Endodermal cell (in vitro differentiated cells): Measurements from ENCODE around the gene COL23A1. TPM values are rescaled to one million over a fixed set of nuclear protein-coding genes. Genes with fewer than 3 reads are reported as not detected.

Experiments used
- DNase-seq: peaks from one replicate; pipeline ENCODE4 v3.0.0-alpha.2; 2017
- H3K27ac ChIP-seq: 2 replicates; pipeline ENCODE4 v1.5.1; 2013; ENCODE audit warnings: mild to moderate bottlenecking, low read depth, low read length, moderate library complexity
- H3K27me3 ChIP-seq: 2 replicates; pipeline ENCODE4 v1.6.1; 2013; ENCODE audit warnings: mild to moderate bottlenecking, low read length, moderate library complexity; ENCODE audit not compliant: insufficient read depth, control insufficient read depth, poor library complexity, severe bottlenecking
- H3K36me3 ChIP-seq: 2 replicates; pipeline ENCODE4 v1.7.0; 2013; ENCODE audit warnings: mild to moderate bottlenecking, low read length, moderate library complexity; ENCODE audit not compliant: control insufficient read depth, insufficient read depth
- H3K4me1 ChIP-seq: one replicate; pipeline ENCODE4 v1.7.0; 2013; ENCODE audit warnings: low read length; ENCODE audit not compliant: control insufficient read depth, insufficient read depth
- H3K4me3 ChIP-seq: 2 replicates; pipeline ENCODE4 v1.5.1; 2013; ENCODE audit warnings: mild to moderate bottlenecking, low read length, moderate library complexity
- H3K9ac ChIP-seq: 2 replicates; pipeline ENCODE4 v1.6.1; 2013; ENCODE audit warnings: mild to moderate bottlenecking, low read length, moderate library complexity; ENCODE audit not compliant: poor library complexity, severe bottlenecking; ENCODE audit errors: extremely low read depth
- H3K9me3 ChIP-seq: 2 replicates; pipeline ENCODE4 v1.6.1; 2013; ENCODE audit warnings: mild to moderate bottlenecking, low read length, moderate library complexity; ENCODE audit not compliant: control insufficient read depth
- H3K27ac Mint-ChIP-seq: 2 replicates; pipeline ENCODE4 v1.8.0; 2020; ENCODE audit warnings: mixed read lengths
- H3K27me3 Mint-ChIP-seq: 2 replicates; pipeline ENCODE4 v1.8.0; 2021; ENCODE audit warnings: mild to moderate bottlenecking, mixed read lengths; ENCODE audit not compliant: insufficient read depth
- H3K36me3 Mint-ChIP-seq: 2 replicates; pipeline ENCODE4 v1.8.0; 2020; ENCODE audit warnings: low read depth, mixed read lengths
- H3K4me1 Mint-ChIP-seq: 2 replicates; pipeline ENCODE4 v1.8.0; 2020; ENCODE audit warnings: mixed read lengths
- H3K4me3 Mint-ChIP-seq: 2 replicates; pipeline ENCODE4 v1.8.0; 2020; ENCODE audit warnings: mild to moderate bottlenecking, moderate library complexity, mixed read lengths
- H3K9me3 Mint-ChIP-seq: 2 replicates; pipeline ENCODE4 v1.8.0; 2020; ENCODE audit warnings: mild to moderate bottlenecking, mixed read lengths
- WGBS, 2 experiments: methylation state at CpG; one replicate each; pipeline versions ENCODE4 v1.1.5 to v1.1.7; 2013; ENCODE audit warnings: missing lambda C conversion rate in 2 of 2, mixed read lengths in 1 of 2; ENCODE audit not compliant: insufficient coverage in 1 of 2, insufficient read length in 1 of 2; 5-methylcytosine and 5-hydroxymethylcytosine counted together
- total RNA-seq, 2 donors: library from RNA; stranded (reverse); fragmentation: NEBNext Ultra II Directional in 1 of 2; extraction: Animal tissue kit (Norgen Biotek cat#: 25700) in 1 of 2; gene quantifications; 2 replicates in 1 of 2; 3 replicates in 1 of 2; pipeline ENCODE4 v1.2.1, GENCODE V29; 2021
- TF ChIP-seq, protein P1 (sequence below): fragments of 200-600 bp; sonication (generic); conservative IDR thresholded peaks from 2 replicates; pipeline ENCODE4 v1.5.0; 2021; ENCODE audit warnings: antibody characterized with exemption, mild to moderate bottlenecking

The COL23A1 gene
- total RNA-seq, 2 donors from 2014 or later, result 50.2 to 71.3 TPM

DNA sequence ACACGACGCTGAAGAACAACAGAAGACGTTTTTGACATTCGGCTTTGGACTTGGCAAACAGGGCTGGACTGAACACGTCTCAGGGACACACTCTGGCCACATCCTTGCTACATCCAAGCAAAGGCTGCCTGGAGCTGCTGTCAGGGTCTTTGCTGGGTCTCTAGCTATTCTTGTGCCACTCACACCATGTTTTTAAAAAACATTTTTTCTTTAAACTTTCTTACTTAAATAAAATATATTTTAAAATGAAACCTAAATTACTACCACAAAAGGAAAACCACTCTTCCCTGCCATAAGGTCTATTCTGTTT, 229.3 kb downstream of the COL23A1 start:
- no peak overlapping the region for H3K27ac ChIP-seq
- Mint-ChIP-seq H3K27ac (no peak overlapping the region), H3K27me3 (no peaks in the 10 kb centered on the region), H3K4me1 (peaks cover 16% of the 10 kb centered on the region), H3K36me3 (no peaks in the 10 kb centered on the region), H3K9me3 (no peaks in the 10 kb centered on the region), H3K4me3 (no peak overlapping the region)
- H3K27me3 ChIP-seq, result no peaks in the 10 kb centered on the region
- no peak overlapping the region for H3K4me3 ChIP-seq
- H3K9ac ChIP-seq, result no peak overlapping the region
- H3K4me1 ChIP-seq, result no peaks in the 10 kb centered on the region
- no peak for DNase-seq
- H3K36me3 ChIP-seq, result no peaks in the 10 kb centered on the region
- no peaks in the 10 kb centered on the region for H3K9me3 ChIP-seq
- TF ChIP-seq, protein P1, sequence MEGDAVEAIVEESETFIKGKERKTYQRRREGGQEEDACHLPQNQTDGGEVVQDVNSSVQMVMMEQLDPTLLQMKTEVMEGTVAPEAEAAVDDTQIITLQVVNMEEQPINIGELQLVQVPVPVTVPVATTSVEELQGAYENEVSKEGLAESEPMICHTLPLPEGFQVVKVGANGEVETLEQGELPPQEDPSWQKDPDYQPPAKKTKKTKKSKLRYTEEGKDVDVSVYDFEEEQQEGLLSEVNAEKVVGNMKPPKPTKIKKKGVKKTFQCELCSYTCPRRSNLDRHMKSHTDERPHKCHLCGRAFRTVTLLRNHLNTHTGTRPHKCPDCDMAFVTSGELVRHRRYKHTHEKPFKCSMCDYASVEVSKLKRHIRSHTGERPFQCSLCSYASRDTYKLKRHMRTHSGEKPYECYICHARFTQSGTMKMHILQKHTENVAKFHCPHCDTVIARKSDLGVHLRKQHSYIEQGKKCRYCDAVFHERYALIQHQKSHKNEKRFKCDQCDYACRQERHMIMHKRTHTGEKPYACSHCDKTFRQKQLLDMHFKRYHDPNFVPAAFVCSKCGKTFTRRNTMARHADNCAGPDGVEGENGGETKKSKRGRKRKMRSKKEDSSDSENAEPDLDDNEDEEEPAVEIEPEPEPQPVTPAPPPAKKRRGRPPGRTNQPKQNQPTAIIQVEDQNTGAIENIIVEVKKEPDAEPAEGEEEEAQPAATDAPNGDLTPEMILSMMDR, result no peak
- 90 to 94% methylated on average over 5 of the region's 5 CpGs for WGBS, 2 experiments

DNA sequence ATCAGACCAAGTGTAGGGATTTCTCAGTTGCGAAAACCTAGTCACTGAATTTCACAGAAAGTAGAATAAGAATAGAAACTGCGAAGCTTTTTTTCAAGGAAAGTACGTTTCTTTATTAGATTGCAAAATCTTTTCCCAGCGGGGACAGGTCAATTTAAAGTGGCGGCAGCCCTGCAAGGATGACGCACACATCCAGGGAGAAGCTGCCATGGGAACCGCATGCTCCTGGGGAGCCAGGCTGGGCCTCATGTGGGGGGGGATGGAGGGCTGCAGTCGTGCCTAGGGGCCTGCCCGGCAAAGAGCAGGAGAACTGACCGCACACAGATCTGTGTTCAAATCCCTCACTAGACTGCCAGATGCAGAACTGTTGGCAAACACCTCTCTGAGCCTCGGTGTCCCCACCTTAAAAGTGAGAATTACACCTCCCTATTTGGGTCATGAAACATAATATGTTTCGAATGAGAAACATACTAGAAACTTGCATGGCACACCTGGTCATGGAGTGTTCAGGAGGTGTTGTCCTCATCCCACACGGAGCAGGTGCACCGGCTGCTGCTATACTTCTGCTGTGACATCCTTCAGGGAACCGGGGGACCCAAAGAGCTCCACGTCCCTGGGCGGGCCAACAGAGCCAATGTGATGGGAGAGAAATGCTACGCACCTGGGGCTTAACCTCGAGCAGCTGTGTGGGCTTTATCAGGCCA, 229.8 kb downstream of the COL23A1 start:
- H3K9me3 ChIP-seq, result no peaks in the 10 kb centered on the region
- no peaks in the 10 kb centered on the region for H3K27me3 ChIP-seq
- H3K4me3 Mint-ChIP-seq, result no peak overlapping the region
- H3K27ac Mint-ChIP-seq, result no peak overlapping the region
- H3K36me3 Mint-ChIP-seq, result no peaks in the 10 kb centered on the region
- no peak overlapping the region for H3K27ac ChIP-seq
- H3K9ac ChIP-seq, result no peak overlapping the region
- peaks cover 16% of the 10 kb centered on the region for H3K4me1 Mint-ChIP-seq
- no peaks in the 10 kb centered on the region for H3K4me1 ChIP-seq
- 88 to 90% methylated on average over 17 to 19 of the region's 19 CpGs for WGBS, 2 experiments
- no peaks in the 10 kb centered on the region for H3K9me3 Mint-ChIP-seq
- H3K27me3 Mint-ChIP-seq, result no peaks in the 10 kb centered on the region
- H3K4me3 ChIP-seq, result no peak overlapping the region
- DNase-seq, result no peak
- TF ChIP-seq, protein P1, result no peak
- no peaks in the 10 kb centered on the region for H3K36me3 ChIP-seq

DNA sequence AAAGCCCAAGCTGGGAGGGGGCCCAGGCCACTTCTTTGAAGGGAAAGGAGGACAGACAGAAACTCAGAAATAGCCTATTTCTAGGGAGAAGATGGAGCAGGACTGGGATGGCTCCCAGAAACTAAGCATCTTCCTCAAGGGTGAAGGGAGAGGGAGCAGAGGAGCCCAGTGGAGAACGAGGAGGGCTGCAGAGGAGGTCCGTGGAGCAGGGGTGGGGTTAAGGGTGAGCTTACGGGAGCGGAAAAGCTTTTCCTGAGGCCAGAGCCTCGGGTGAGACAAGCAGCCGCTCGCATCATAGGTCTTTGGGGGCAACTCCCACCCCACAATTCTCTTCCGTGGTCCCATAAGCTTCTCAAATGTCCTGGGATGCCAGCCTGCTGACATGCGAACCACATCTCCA, 230.5 kb downstream of the COL23A1 start:
- WGBS, 2 experiments, result 80% methylated on average over 2 to 9 of the region's 9 CpGs
- Mint-ChIP-seq H3K36me3 (no peaks in the 10 kb centered on the region), H3K27me3 (no peaks in the 10 kb centered on the region), H3K4me3 (no peak overlapping the region), H3K4me1 (peaks cover 16% of the 10 kb centered on the region), H3K27ac (no peak overlapping the region), H3K9me3 (no peaks in the 10 kb centered on the region)
- no peaks in the 10 kb centered on the region for H3K9me3 ChIP-seq
- TF ChIP-seq, protein P1, result no peak
- H3K36me3 ChIP-seq, result no peaks in the 10 kb centered on the region
- DNase-seq, result no peak
- H3K27me3 ChIP-seq, result no peaks in the 10 kb centered on the region
- no peaks in the 10 kb centered on the region for H3K4me1 ChIP-seq
- H3K9ac ChIP-seq, result no peak overlapping the region
- no peak overlapping the region for H3K27ac ChIP-seq
- no peak overlapping the region for H3K4me3 ChIP-seq
